Skeletal muscle tissue (tissue), 4 donors: ENCODE data around the gene IREB2. TPM values are rescaled to one million over a fixed set of nuclear protein-coding genes. Genes with fewer than 3 reads are reported as not detected.
A peak's percentile ranks its signal among the peaks of the same experiment; 100 is the strongest.

ENCODE experiments used
- H3K27ac ChIP-seq: one replicate; pipeline ENCODE4 v1.7.0; 2013; ENCODE audit warnings: mild to moderate bottlenecking, low read depth, low read length, inconsistent platforms
- H3K27me3 ChIP-seq, 3 donors: one replicate each; pipeline ENCODE4 v1.7.0; 2013; ENCODE audit warnings: low read length in 3 of 3; ENCODE audit not compliant: control insufficient read depth in 3 of 3, insufficient read depth in 3 of 3
- H3K36me3 ChIP-seq, 3 donors: one replicate each; pipeline ENCODE4 v1.7.0; 2013; ENCODE audit warnings: low read length in 3 of 3; ENCODE audit not compliant: control insufficient read depth in 3 of 3, insufficient read depth in 3 of 3
- H3K4me1 ChIP-seq, 3 donors: one replicate each; pipeline ENCODE4 v1.7.0; 2013; ENCODE audit warnings: low read length in 3 of 3, mild to moderate bottlenecking in 3 of 3; ENCODE audit not compliant: control insufficient read depth in 3 of 3, insufficient read depth in 3 of 3
- H3K4me3 ChIP-seq, 3 donors: one replicate each; pipeline ENCODE4 v1.7.0; 2013; ENCODE audit warnings: low read length in 3 of 3
- H3K9ac ChIP-seq, 3 donors: one replicate each; pipeline ENCODE4 v1.7.0; 2013; ENCODE audit warnings: low read length in 3 of 3, mild to moderate bottlenecking in 3 of 3, moderate library complexity in 2 of 3, low read depth in 1 of 3
- H3K9me3 ChIP-seq, 3 donors: one replicate each; pipeline ENCODE4 v1.7.0; 2013; ENCODE audit warnings: low read length in 3 of 3; ENCODE audit not compliant: control insufficient read depth in 3 of 3
- total RNA-seq: library from RNA; depleted of rRNA; stranded (reverse); fragments of >200 nt; gene quantifications from one replicate; pipeline ENCODE4 v1.2.3, GENCODE V29; 2014
- donor health status: Osteomylitis.

Gene IREB2
- total RNA-seq, result 35.0 TPM

GRCh38 chr15:78437762-78438618 lies at the start of gene IREB2:
IREB2 (plus strand) TSS chr15:78438216; CDS start chr15:78438338, 122 bp downstream.
- H3K9ac ChIP-seq, result peak within 1 kb of the TSS; percentile 94 to 100 (median 99)
- no peaks in the 10 kb centered on the region for H3K27me3 ChIP-seq
- peaks cover 17 to 29% (median 27%) of the 10 kb centered on the region in 3 donors for H3K4me1 ChIP-seq
- H3K27ac ChIP-seq, result peak within 1 kb of the TSS; percentile 98
- H3K4me3 ChIP-seq, result peak within 1 kb of the TSS; percentile 93 to 95 (median 94)
- no peaks in the 10 kb centered on the region for H3K9me3 ChIP-seq
- H3K36me3 ChIP-seq, result peaks cover 2 to 9% (median 5%) of the 10 kb centered on the region in 3 donors

- no peak overlapping the region for H3K27ac ChIP-seq
- no peak overlapping the region for H3K9ac ChIP-seq
- no peaks in the 10 kb centered on the region for H3K4me1 ChIP-seq
- no peak overlapping the region for H3K4me3 ChIP-seq
- no peaks in the 10 kb centered on the region for H3K9me3 ChIP-seq
- peaks cover 2 to 22% (median 8%) of the 10 kb centered on the region in 3 donors for H3K27me3 ChIP-seq
- no peaks in the 10 kb centered on the region for H3K36me3 ChIP-seq
Measured at GRCh38 chr15:78388865-78389264, 49.2 kb upstream of the IREB2 start.

- H3K27ac ChIP-seq, result no peak overlapping the region
Measured at GRCh38 chr15:78389322-78389721, 48.7 kb upstream of the IREB2 start.

GRCh38 chr15:78389738-78390137 lies 48.3 kb upstream of the IREB2 start:
- H3K27me3 ChIP-seq, result peaks cover 0 to 18% (median 12%) of the 10 kb centered on the region in 3 donors

More at GRCh38 chr15:78389322-78389721, 48.7 kb upstream of the IREB2 start:
- Histone ChIP-seq H3K9me3 (no peaks in the 10 kb centered on the region), H3K27me3 (peaks cover 0 to 22% (median 12%) of the 10 kb centered on the region in 3 donors), H3K9ac (no peak overlapping the region), H3K36me3 (no peaks in the 10 kb centered on the region), H3K4me1 (no peaks in the 10 kb centered on the region), H3K4me3 (no peak overlapping the region)

GRCh38 chr15:78390242-78390641 lies 47.8 kb upstream of the IREB2 start:
- Histone ChIP-seq H3K27me3 (peaks cover 0 to 17% (median 12%) of the 10 kb centered on the region in 3 donors), H3K4me3 (no peak overlapping the region), H3K9me3 (no peaks in the 10 kb centered on the region), H3K36me3 (no peaks in the 10 kb centered on the region), H3K27ac (no peak overlapping the region), H3K4me1 (no peaks in the 10 kb centered on the region), H3K9ac (no peak overlapping the region)

More at GRCh38 chr15:78389738-78390137, 48.3 kb upstream of the IREB2 start:
- Histone ChIP-seq H3K27ac (no peak overlapping the region), H3K4me3 (no peak overlapping the region), H3K9me3 (no peaks in the 10 kb centered on the region), H3K4me1 (no peaks in the 10 kb centered on the region), H3K9ac (no peak overlapping the region), H3K36me3 (no peaks in the 10 kb centered on the region)

GRCh38 chr15:78390826-78391225 lies 47.2 kb upstream of the IREB2 start:
- no peak overlapping the region for H3K4me3 ChIP-seq
- H3K9me3 ChIP-seq, result no peaks in the 10 kb centered on the region
- no peak overlapping the region for H3K27ac ChIP-seq
- H3K27me3 ChIP-seq, result peaks cover 0 to 17% (median 12%) of the 10 kb centered on the region in 3 donors
- no peak overlapping the region for H3K9ac ChIP-seq
- no peaks in the 10 kb centered on the region for H3K4me1 ChIP-seq
- H3K36me3 ChIP-seq, result no peaks in the 10 kb centered on the region

GRCh38 chr15:78391781-78392180 lies 46.2 kb upstream of the IREB2 start:
- Histone ChIP-seq H3K36me3 (no peaks in the 10 kb centered on the region), H3K4me1 (no peaks in the 10 kb centered on the region), H3K9ac (no peak overlapping the region), H3K27me3 (peaks cover 0 to 12% (median 11%) of the 10 kb centered on the region in 3 donors), H3K27ac (no peak overlapping the region), H3K4me3 (no peak overlapping the region), H3K9me3 (no peaks in the 10 kb centered on the region)

GRCh38 chr15:78392430-78392829 lies 45.6 kb upstream of the IREB2 start:
- Histone ChIP-seq H3K27me3 (peaks cover 0 to 12% (median 11%) of the 10 kb centered on the region in 3 donors), H3K9me3 (no peaks in the 10 kb centered on the region), H3K9ac (no peak overlapping the region), H3K27ac (no peak overlapping the region), H3K4me3 (no peak overlapping the region), H3K4me1 (no peaks in the 10 kb centered on the region), H3K36me3 (no peaks in the 10 kb centered on the region)

GRCh38 chr15:78393137-78393536 lies 44.9 kb upstream of the IREB2 start:
- H3K4me1 ChIP-seq, result no peaks in the 10 kb centered on the region
- no peak overlapping the region for H3K4me3 ChIP-seq
- H3K27ac ChIP-seq, result no peak overlapping the region
- no peaks in the 10 kb centered on the region for H3K36me3 ChIP-seq
- peaks cover 0 to 11% (median 8%) of the 10 kb centered on the region in 3 donors for H3K27me3 ChIP-seq
- no peak overlapping the region for H3K9ac ChIP-seq
- H3K9me3 ChIP-seq, result no peaks in the 10 kb centered on the region

GRCh38 chr15:78394026-78394425 lies 44.0 kb upstream of the IREB2 start:
- peaks cover 0 to 9% (median 8%) of the 10 kb centered on the region in 3 donors for H3K27me3 ChIP-seq
- no peak overlapping the region for H3K27ac ChIP-seq
- no peaks in the 10 kb centered on the region for H3K4me1 ChIP-seq
- no peaks in the 10 kb centered on the region for H3K9me3 ChIP-seq
- no peak overlapping the region for H3K9ac ChIP-seq
- no peak overlapping the region for H3K4me3 ChIP-seq
- H3K36me3 ChIP-seq, result no peaks in the 10 kb centered on the region
